ENCODE measurements around the gene MYLK4. TPM values are rescaled to one million over a fixed set of nuclear protein-coding genes. Genes with fewer than 3 reads are reported as not detected.

The MYLK4 gene
- total RNA-seq, 1 donor from 2014 or later: 0.65 TPM

DNA sequence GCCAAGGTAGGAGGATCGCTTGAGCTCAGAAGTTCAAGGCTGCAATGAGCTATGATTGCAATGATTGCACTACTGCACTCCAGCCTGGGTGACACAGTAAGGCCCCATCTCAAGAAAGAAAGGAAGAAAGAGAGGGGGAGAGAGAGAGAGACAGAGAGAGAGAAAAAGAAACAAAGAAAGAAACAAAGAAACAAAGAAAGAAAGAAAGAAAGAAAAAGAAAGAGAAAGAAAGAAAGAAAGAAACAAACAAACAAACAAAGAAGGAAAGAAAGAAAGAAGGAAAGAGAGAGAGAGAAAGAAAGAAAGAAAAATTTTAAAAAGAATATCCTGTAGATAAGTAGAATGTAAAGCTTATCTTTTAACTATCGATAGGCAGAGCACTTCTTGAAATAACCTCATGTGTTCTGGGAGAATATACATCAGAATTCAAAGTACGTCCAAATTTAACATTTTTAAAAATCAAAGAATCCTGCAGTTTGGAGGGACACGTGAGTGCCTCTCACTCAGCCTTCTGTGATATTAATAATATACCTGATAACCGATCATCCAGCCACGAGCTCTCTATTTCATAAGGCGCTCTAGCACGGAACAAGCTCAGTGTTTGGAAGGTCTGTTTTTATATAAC lies 25.2 kb downstream of the MYLK4 start:
- TF ChIP-seq, protein P1, sequence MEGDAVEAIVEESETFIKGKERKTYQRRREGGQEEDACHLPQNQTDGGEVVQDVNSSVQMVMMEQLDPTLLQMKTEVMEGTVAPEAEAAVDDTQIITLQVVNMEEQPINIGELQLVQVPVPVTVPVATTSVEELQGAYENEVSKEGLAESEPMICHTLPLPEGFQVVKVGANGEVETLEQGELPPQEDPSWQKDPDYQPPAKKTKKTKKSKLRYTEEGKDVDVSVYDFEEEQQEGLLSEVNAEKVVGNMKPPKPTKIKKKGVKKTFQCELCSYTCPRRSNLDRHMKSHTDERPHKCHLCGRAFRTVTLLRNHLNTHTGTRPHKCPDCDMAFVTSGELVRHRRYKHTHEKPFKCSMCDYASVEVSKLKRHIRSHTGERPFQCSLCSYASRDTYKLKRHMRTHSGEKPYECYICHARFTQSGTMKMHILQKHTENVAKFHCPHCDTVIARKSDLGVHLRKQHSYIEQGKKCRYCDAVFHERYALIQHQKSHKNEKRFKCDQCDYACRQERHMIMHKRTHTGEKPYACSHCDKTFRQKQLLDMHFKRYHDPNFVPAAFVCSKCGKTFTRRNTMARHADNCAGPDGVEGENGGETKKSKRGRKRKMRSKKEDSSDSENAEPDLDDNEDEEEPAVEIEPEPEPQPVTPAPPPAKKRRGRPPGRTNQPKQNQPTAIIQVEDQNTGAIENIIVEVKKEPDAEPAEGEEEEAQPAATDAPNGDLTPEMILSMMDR (conservative IDR thresholded peaks at IDR 0.05): no peak
- no peak overlapping the region for H3K27ac Mint-ChIP-seq
- no peak for DNase-seq (ENCODE audit: extremely low spot score, unreplicated experiment)
- peaks cover 22% of the 10 kb centered on the region for H3K4me1 Mint-ChIP-seq (ENCODE audit: unreplicated experiment)
- peaks cover 5% of the 10 kb centered on the region for H3K36me3 Mint-ChIP-seq
- no peak overlapping the region for H3K4me3 Mint-ChIP-seq
- H3K9me3 Mint-ChIP-seq: no peaks in the 10 kb centered on the region
- peaks cover 3% of the 10 kb centered on the region for H3K27me3 Mint-ChIP-seq

DNA sequence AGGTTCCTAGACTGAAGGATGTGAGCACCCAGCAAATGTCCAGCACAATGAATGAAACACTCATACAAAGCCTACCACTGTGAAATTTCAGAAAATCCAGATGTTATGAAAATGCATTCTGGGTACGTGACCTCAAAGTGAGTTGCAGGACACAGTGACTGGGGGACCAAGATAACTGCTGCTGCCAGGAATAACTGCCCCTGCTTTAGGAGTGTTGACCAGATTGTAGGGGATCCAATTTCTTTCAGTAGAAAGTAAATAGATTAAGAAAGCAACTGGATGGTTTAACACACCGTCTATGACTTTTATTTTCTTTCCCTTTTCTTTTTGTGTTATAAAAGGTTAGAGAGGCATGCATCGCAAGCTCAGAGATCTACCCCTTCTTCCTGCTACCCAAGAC lies 29.5 kb downstream of the MYLK4 start:
- no peaks in the 10 kb centered on the region for H3K9me3 Mint-ChIP-seq
- H3K27me3 Mint-ChIP-seq: no peaks in the 10 kb centered on the region
- peaks cover 5% of the 10 kb centered on the region for H3K36me3 Mint-ChIP-seq
- TF ChIP-seq, protein P1 (conservative IDR thresholded peaks at IDR 0.05): no peak
- H3K27ac Mint-ChIP-seq: no peak overlapping the region
- DNase-seq (ENCODE audit: extremely low spot score, unreplicated experiment): no peak
- no peak overlapping the region for H3K4me3 Mint-ChIP-seq
- H3K4me1 Mint-ChIP-seq (ENCODE audit: unreplicated experiment): peaks cover 4% of the 10 kb centered on the region

DNA sequence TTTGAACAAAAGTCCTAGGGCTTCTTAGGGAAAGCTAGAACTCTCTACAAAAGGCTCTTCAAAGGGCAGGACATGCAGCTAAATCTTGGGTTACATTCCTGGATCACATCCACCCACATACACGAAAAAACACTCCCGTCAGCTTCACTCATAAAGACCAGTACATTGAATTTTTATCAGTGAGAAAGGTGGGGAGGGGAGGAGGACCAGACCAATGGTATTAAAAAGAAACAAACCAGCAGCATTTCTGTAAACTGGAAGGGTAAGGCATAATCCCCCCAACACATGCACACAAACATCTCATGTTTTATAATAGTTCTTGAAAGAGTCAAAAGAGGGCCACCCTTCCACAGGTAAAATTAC lies 31.6 kb downstream of the MYLK4 start:
- no peaks in the 10 kb centered on the region for H3K27me3 Mint-ChIP-seq
- peaks cover 5% of the 10 kb centered on the region for H3K36me3 Mint-ChIP-seq
- H3K9me3 Mint-ChIP-seq: no peaks in the 10 kb centered on the region
- DNase-seq (ENCODE audit: extremely low spot score, unreplicated experiment): no peak
- H3K4me1 Mint-ChIP-seq (ENCODE audit: unreplicated experiment): no peaks in the 10 kb centered on the region
- no peak overlapping the region for H3K4me3 Mint-ChIP-seq
- no peak overlapping the region for H3K27ac Mint-ChIP-seq
- TF ChIP-seq, protein P1 (conservative IDR thresholded peaks at IDR 0.05): no peak

DNA sequence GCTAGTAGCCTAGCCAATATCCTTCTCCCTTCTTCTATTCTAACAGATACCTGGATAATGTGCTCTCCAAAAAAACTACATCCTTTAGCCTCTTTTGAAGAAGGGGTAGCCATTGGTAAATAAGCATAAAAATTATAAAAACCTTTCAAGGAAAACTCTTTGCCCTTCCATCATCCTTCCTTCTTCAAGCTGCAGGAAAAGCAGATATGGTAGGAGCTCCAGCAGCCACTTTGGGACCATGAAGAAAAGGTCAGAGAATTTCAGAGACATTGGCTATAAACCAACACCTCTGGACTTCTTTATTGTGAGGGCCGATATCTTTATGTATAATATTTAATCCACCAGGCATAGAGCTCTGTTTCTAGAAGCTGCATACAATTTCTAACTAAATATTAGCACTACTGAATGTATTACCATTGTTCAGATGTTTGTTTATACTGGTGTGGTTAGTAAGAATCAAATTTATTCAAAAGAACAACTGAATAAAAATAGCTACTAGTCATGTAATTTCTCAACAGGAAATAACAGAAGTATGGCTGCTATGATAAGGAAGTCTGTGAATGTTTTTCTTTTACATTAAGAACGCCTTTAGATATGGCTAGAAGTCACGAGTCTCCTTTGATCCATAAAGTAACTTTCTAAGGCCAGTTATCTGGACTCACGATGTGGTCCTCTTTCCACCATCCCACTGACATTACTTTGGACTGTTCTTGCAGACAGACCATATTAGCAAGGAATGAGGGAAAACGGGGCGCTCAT lies 32.2 kb downstream of the MYLK4 start:
- DNase-seq (ENCODE audit: extremely low spot score, unreplicated experiment): no peak
- H3K27me3 Mint-ChIP-seq: no peaks in the 10 kb centered on the region
- H3K27ac Mint-ChIP-seq: no peak overlapping the region
- H3K4me3 Mint-ChIP-seq: no peak overlapping the region
- TF ChIP-seq, protein P1 (conservative IDR thresholded peaks at IDR 0.05): no peak
- no peaks in the 10 kb centered on the region for H3K4me1 Mint-ChIP-seq (ENCODE audit: unreplicated experiment)
- H3K36me3 Mint-ChIP-seq: peaks cover 5% of the 10 kb centered on the region
- no peaks in the 10 kb centered on the region for H3K9me3 Mint-ChIP-seq

DNA sequence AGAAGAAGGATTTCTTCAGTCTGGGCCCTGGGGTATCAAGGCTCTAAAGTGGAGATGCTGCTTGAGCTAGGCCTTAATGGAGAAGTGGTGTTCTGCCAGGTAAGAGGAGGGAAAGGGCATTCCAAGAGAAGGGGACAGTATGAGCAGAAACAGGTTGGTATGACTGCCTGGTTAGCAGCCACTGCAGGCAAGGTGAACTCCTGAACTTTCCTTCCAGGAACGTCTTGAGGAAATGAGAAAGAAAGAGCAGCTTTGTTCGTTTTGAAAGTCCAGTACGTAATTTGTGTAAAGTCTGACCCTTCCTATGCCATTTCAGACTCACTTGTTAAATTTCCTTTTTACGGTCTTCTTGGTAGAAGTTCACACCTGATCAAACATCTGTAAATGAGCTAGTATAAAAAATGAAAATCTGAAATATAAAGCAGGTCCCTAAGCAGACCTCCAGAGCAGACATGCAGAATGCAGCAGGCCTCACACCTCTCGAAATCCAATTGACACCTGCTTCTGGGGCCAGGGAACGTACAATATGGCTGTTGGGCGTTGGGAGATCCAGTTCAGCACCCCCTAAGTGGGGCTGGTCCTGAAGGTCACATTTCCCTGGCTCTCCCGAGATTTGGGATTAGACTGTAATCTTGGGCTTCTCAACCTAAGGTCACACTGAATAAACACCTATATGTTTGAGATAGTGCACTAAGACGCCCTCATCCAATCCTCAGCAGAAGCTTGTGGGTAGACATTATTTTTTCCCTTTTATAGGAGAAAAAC lies 33.6 kb downstream of the MYLK4 start:
- Mint-ChIP-seq H3K9me3 (no peaks in the 10 kb centered on the region), H3K27ac (no peak overlapping the region), H3K27me3 (no peaks in the 10 kb centered on the region), H3K4me1 (ENCODE audit: unreplicated experiment) (no peaks in the 10 kb centered on the region), H3K36me3 (peaks cover 5% of the 10 kb centered on the region), H3K4me3 (no peak overlapping the region)
- DNase-seq (ENCODE audit: extremely low spot score, unreplicated experiment): no peak
- TF ChIP-seq, protein P1 (conservative IDR thresholded peaks at IDR 0.05): no peak

All from type B pancreatic cell (in vitro differentiated cells).